Breast epithelium (tissue), 3 donors: ENCODE data around the gene RBPMS2.

Experiments
- POLR2AphosphoS5 ChIP-seq, 3 donors: sonication (generic); formaldehyde crosslinking; IDR thresholded peaks; one replicate each; pipeline ENCODE4 v1.6.1; 2017; ENCODE audit warnings: antibody characterized with exemption in 3 of 3
- TF ChIP-seq, protein P1 (sequence below), 3 donors: fragments of 450-650 bp; IDR thresholded peaks; one replicate each; pipeline ENCODE4 v1.5.1; 2016 to 2017; ENCODE audit warnings: antibody characterized with exemption in 3 of 3, mild to moderate bottlenecking in 3 of 3, moderate library complexity in 3 of 3

DNA sequence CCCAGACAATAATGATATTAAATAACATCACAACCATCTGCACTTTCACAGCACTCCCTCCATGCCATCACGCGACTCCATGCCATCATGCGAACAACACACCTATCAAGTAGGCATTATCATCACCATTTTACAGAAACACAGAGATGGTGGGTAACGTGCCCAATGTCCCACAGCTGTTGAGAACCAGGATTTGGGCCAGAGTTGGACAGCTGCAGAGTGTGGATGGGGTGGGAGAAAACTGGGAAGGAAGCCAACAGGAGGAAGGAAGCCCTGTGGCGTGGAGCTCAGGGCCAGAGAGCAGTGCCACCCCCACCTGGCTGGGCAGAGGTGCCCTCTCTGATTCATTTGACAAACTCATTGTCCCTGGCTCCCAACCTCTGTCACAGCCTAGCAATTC, 29.0 kb downstream of the RBPMS2 start:
- TF ChIP-seq, protein P1, sequence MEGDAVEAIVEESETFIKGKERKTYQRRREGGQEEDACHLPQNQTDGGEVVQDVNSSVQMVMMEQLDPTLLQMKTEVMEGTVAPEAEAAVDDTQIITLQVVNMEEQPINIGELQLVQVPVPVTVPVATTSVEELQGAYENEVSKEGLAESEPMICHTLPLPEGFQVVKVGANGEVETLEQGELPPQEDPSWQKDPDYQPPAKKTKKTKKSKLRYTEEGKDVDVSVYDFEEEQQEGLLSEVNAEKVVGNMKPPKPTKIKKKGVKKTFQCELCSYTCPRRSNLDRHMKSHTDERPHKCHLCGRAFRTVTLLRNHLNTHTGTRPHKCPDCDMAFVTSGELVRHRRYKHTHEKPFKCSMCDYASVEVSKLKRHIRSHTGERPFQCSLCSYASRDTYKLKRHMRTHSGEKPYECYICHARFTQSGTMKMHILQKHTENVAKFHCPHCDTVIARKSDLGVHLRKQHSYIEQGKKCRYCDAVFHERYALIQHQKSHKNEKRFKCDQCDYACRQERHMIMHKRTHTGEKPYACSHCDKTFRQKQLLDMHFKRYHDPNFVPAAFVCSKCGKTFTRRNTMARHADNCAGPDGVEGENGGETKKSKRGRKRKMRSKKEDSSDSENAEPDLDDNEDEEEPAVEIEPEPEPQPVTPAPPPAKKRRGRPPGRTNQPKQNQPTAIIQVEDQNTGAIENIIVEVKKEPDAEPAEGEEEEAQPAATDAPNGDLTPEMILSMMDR (IDR thresholded peaks at IDR 0.05), result no peak
- no peak for TF ChIP-seq POLR2AphosphoS5 (IDR thresholded peaks at IDR 0.05)
